ENCODE results near the gene BAIAP3.
A peak's percentile ranks its signal among the peaks of the same experiment; 100 is the strongest.

Gene BAIAP3

DNA sequence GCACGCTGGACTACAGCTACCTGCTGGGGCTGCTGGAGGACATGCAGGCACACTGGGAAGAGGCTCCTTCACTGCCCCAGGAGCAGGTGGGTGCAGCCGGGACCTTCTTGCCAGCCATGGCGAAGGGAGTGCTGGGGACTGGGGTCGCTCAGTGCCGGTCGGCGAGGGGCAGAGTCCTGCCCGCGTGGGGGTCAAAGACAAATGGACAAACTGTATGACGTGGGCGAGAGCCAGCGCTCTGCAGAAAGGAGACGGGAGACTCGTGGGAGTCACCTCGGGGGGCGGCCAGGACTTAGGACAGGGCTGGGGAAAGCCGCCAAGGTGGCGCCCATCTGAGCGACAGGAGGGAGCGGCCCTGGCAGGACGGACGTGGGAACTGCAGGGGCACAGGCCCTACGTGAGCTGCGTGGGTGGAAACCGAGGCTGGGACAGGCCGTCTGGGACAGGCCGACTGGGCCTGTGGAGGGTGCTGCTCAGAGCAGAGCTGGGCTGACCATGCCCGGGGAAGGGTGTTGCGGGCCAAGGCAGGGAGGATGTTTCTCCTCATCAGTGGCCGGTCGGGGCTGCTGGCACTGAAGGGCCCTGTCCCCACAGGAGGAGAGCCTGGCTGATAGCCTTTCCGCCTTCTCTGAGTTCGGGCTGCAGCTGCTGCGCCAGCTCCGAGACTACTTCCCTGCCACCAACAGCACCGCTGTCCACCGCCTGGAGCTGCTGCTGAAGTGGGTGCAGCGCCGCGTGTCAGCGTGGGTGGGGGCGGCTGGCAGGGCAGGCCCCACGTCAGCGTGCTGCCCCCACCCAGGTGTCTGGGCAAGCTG, 10.2 kb downstream of the BAIAP3 start:
- Histone ChIP-seq H2BK15ac (replicated peaks; ENCODE audit: low read depth) (no peak overlapping the region), H3K27me3 (ENCODE audit: insufficient read depth, low read length, poor library complexity) (no peaks in the 10 kb centered on the region), H3K23ac (ENCODE audit: low read length) (no peak overlapping the region), H3K18ac (ENCODE audit: low read length) (no peak overlapping the region), H3K56ac (ENCODE audit: low read length) (peak overlapping the region; percentile 17), H3K4ac (ENCODE audit: low read depth, low read length) (no peak overlapping the region), H3K27ac (ENCODE audit: low read depth, low read length) (no peak overlapping the region), H3K4me3 (ENCODE audit: low read length) (no peak overlapping the region), H4K5ac (ENCODE audit: low read length) (no peak overlapping the region), H3K4me2 (ENCODE audit: low read length) (peak overlapping the region; percentile 35), H2AK5ac (ENCODE audit: low read length) (no peak overlapping the region), H4K8ac (ENCODE audit: low read depth, low read length) (no peak overlapping the region), H2BK5ac (ENCODE audit: low read length) (no peak overlapping the region), H2BK120ac (ENCODE audit: low read depth, low read length) (no peak overlapping the region), H3K4me1 (ENCODE audit: control insufficient read depth, low read depth, low read length) (no peaks in the 10 kb centered on the region), H3K9ac (ENCODE audit: low read length) (peak overlapping the region; percentile 6), H3K79me2 (ENCODE audit: control insufficient read depth, insufficient read depth, low read length) (no peaks in the 10 kb centered on the region), H3K79me1 (ENCODE audit: low read length) (no peaks in the 10 kb centered on the region), H3K36me3 (ENCODE audit: control insufficient read depth, insufficient read depth, low read length) (no peaks in the 10 kb centered on the region)
- WGBS (ENCODE audit: extremely low coverage, insufficient coverage, low lambda C conversion rate) = no CpG with 5 or more reads among the region's 44 CpGs
- no peak for DNase-seq

DNA sequence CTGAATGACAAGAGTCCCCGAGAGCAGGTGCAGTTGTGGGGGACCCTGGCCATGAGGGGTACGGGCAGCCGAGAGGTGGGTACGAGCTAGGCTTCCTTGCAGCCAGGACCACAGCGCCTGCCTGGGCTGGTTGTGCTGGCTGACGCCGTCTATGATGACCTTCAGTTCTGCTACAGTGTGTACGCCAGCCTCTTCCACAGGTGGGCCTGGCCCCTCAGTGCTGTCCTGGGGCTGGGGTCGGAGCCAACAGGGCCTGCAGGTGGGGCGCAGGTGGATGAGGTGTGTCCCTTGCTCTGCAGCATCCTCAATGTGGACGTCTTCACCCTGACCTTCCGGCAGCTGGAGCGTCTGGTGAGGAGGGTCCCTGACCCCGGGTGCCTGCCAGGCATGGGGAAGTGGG, 11.1 kb downstream of the BAIAP3 start:
- Histone ChIP-seq H2BK120ac (ENCODE audit: low read depth, low read length) (no peak overlapping the region), H3K4me3 (ENCODE audit: low read length) (no peak overlapping the region), H3K23ac (ENCODE audit: low read length) (no peak overlapping the region), H3K4ac (ENCODE audit: low read depth, low read length) (no peak overlapping the region), H3K27ac (ENCODE audit: low read depth, low read length) (no peak overlapping the region), H3K4me2 (ENCODE audit: low read length) (no peak overlapping the region), H3K4me1 (ENCODE audit: control insufficient read depth, low read depth, low read length) (no peaks in the 10 kb centered on the region), H3K36me3 (ENCODE audit: control insufficient read depth, insufficient read depth, low read length) (no peaks in the 10 kb centered on the region), H4K8ac (ENCODE audit: low read depth, low read length) (no peak overlapping the region), H3K79me2 (ENCODE audit: control insufficient read depth, insufficient read depth, low read length) (no peaks in the 10 kb centered on the region), H3K27me3 (ENCODE audit: insufficient read depth, low read length, poor library complexity) (no peaks in the 10 kb centered on the region), H2AK5ac (ENCODE audit: low read length) (no peak overlapping the region), H3K79me1 (ENCODE audit: low read length) (no peaks in the 10 kb centered on the region), H3K9ac (ENCODE audit: low read length) (no peak overlapping the region), H2BK15ac (replicated peaks; ENCODE audit: low read depth) (no peak overlapping the region), H4K5ac (ENCODE audit: low read length) (no peak overlapping the region), H3K56ac (ENCODE audit: low read length) (no peak overlapping the region), H3K18ac (ENCODE audit: low read length) (no peak overlapping the region), H2BK5ac (ENCODE audit: low read length) (no peak overlapping the region)
- WGBS (ENCODE audit: extremely low coverage, insufficient coverage, low lambda C conversion rate) = no CpG with 5 or more reads among the region's 14 CpGs
- no peak for DNase-seq

DNA sequence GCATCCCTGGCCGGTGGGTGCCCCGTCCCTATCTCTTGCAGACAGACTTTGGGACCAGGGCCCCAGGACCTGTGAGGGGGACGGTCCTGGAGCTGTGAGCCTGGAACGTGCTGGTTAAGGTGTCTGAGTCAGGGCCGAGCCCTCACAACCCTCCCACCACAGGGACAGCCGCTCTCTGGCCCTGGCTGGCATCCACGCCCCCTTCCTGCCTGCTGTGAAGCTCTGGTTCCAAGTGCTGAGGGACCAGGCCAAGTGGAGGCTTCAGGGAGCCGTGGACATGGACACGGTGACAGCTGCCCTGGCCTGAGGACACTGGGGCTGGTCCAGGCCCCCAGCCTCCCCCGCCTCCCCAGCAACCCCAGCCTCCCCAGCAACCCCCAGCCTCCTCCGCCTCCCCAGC, 11.6 kb downstream of the BAIAP3 start:
- no peak for DNase-seq
- H4K5ac ChIP-seq (ENCODE audit: low read length) = no peak overlapping the region
- WGBS (ENCODE audit: extremely low coverage, insufficient coverage, low lambda C conversion rate) = no CpG with 5 or more reads among the region's 11 CpGs

DNA sequence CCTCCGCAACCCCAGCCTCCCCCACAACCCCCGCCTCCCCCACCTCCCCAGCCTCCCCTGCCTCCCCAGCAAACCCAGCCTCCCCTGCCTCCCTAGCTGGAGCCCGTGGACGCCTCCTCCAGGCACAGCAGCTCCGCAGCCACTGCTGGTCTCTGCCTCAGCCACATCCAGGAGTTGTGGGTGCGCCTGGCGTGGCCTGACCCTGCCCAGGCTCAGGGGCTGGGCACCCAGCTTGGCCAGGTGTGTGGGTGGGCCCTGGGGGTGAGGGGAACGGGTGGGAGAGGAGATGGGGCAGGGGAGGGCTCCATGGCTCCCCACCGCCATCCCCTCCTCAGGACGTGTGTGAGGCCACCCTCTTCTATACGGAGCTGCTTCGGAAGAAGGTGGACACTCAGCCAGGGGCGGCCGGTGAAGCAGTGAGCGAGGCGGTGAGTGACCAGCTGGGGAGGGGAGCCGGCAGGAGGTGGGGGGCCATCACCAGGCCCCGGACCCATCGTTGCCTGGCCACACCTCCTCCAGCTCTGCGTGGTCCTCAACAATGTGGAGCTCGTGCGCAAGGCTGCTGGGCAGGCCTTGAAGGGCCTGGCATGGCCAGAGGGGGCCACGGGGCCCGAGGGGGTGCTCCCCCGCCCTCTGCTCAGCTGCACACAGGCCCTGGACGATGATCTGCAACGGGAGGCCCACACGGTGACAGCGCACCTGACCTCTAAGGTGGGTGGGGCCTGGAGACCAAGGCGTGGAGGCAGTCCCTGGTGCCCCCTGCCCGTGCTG, 12.4 kb downstream of the BAIAP3 start:
- Histone ChIP-seq H3K23ac (ENCODE audit: low read length) (no peak overlapping the region), H3K4me3 (ENCODE audit: low read length) (no peak overlapping the region), H3K4me1 (ENCODE audit: control insufficient read depth, low read depth, low read length) (no peaks in the 10 kb centered on the region), H3K4me2 (ENCODE audit: low read length) (no peak overlapping the region), H3K79me2 (ENCODE audit: control insufficient read depth, insufficient read depth, low read length) (peaks cover 1% of the 10 kb centered on the region), H2BK5ac (ENCODE audit: low read length) (no peak overlapping the region), H3K9ac (ENCODE audit: low read length) (no peak overlapping the region), H2AK5ac (ENCODE audit: low read length) (no peak overlapping the region), H2BK120ac (ENCODE audit: low read depth, low read length) (no peak overlapping the region), H4K5ac (ENCODE audit: low read length) (no peak overlapping the region), H3K18ac (ENCODE audit: low read length) (no peak overlapping the region), H3K4ac (ENCODE audit: low read depth, low read length) (no peak overlapping the region), H4K8ac (ENCODE audit: low read depth, low read length) (no peak overlapping the region), H3K56ac (ENCODE audit: low read length) (no peak overlapping the region), H3K79me1 (ENCODE audit: low read length) (peaks cover 7% of the 10 kb centered on the region), H3K36me3 (ENCODE audit: control insufficient read depth, insufficient read depth, low read length) (no peaks in the 10 kb centered on the region), H2BK15ac (replicated peaks; ENCODE audit: low read depth) (no peak overlapping the region), H3K27me3 (ENCODE audit: insufficient read depth, low read length, poor library complexity) (no peaks in the 10 kb centered on the region), H3K27ac (ENCODE audit: low read depth, low read length) (no peak overlapping the region)
- DNase-seq = no peak
- no CpG with 5 or more reads among the region's 31 CpGs for WGBS (ENCODE audit: extremely low coverage, insufficient coverage, low lambda C conversion rate)

More for the DNA sequence above, 11.6 kb downstream of the BAIAP3 start:
- no peak overlapping the region for H2BK5ac ChIP-seq (ENCODE audit: low read length)
- no peak overlapping the region for H3K4me3 ChIP-seq (ENCODE audit: low read length)
- H3K27me3 ChIP-seq (ENCODE audit: insufficient read depth, low read length, poor library complexity) = no peaks in the 10 kb centered on the region
- no peak overlapping the region for H3K4me2 ChIP-seq (ENCODE audit: low read length)
- no peaks in the 10 kb centered on the region for H3K79me1 ChIP-seq (ENCODE audit: low read length)
- H2BK120ac ChIP-seq (ENCODE audit: low read depth, low read length) = no peak overlapping the region
- no peaks in the 10 kb centered on the region for H3K79me2 ChIP-seq (ENCODE audit: control insufficient read depth, insufficient read depth, low read length)
- H3K18ac ChIP-seq (ENCODE audit: low read length) = no peak overlapping the region
- no peak overlapping the region for H2BK15ac ChIP-seq (replicated peaks; ENCODE audit: low read depth)
- H3K36me3 ChIP-seq (ENCODE audit: control insufficient read depth, insufficient read depth, low read length) = no peaks in the 10 kb centered on the region
- H3K4me1 ChIP-seq (ENCODE audit: control insufficient read depth, low read depth, low read length) = no peaks in the 10 kb centered on the region
- H3K27ac ChIP-seq (ENCODE audit: low read depth, low read length) = no peak overlapping the region
- no peak overlapping the region for H2AK5ac ChIP-seq (ENCODE audit: low read length)
- H3K23ac ChIP-seq (ENCODE audit: low read length) = no peak overlapping the region
- H4K8ac ChIP-seq (ENCODE audit: low read depth, low read length) = no peak overlapping the region
- no peak overlapping the region for H3K56ac ChIP-seq (ENCODE audit: low read length)
- H3K4ac ChIP-seq (ENCODE audit: low read depth, low read length) = no peak overlapping the region
- no peak overlapping the region for H3K9ac ChIP-seq (ENCODE audit: low read length)

DNA sequence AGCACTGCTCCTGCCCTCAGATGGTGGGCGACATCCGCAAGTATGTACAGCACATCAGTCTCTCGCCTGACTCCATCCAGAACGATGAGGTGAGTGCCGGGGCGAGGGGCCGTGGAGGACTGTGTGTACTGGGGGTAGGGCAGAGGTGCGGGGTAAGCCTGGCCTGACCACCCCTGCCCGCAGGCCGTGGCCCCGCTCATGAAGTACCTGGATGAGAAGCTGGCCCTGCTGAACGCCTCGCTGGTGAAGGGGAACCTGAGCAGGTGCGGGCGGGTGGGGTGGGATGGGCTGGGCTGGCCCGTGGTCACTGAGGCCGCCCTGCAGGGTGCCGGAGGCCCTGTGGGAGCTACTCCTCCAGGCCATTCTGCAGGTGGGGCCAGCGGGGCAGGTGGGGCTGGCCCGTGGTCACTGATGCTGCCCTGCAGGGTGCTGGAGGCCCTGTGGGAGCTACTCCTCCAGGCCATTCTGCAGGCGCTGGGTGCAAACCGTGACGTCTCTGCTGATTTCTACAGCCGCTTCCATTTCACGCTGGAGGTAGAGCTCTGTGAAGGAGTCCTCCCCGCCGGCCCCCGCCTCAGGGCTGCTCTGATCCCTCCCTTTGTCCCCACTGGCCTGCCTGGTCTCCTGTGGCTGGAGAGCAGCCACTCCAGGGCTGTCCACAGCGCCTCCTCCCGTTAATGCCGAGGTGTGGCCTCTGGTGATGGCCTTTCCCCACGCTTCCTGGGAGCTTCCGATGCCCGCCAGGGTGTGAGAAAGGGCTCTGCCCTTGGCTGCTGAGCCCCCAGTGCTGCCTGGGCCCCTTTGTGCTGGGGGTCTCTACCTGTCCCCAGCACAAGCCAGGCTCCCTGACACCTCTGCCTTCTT, 13.2 kb downstream of the BAIAP3 start:
- Histone ChIP-seq H3K56ac (ENCODE audit: low read length) (no peak overlapping the region), H3K4me1 (ENCODE audit: control insufficient read depth, low read depth, low read length) (no peaks in the 10 kb centered on the region), H3K4me2 (ENCODE audit: low read length) (no peak overlapping the region), H2BK5ac (ENCODE audit: low read length) (no peak overlapping the region), H4K5ac (ENCODE audit: low read length) (no peak overlapping the region), H3K9ac (ENCODE audit: low read length) (no peak overlapping the region), H2AK5ac (ENCODE audit: low read length) (no peak overlapping the region), H3K27ac (ENCODE audit: low read depth, low read length) (no peak overlapping the region), H3K4ac (ENCODE audit: low read depth, low read length) (no peak overlapping the region), H3K27me3 (ENCODE audit: insufficient read depth, low read length, poor library complexity) (no peaks in the 10 kb centered on the region), H4K8ac (ENCODE audit: low read depth, low read length) (no peak overlapping the region), H3K4me3 (ENCODE audit: low read length) (no peak overlapping the region), H2BK120ac (ENCODE audit: low read depth, low read length) (no peak overlapping the region), H3K79me1 (ENCODE audit: low read length) (peaks cover 11% of the 10 kb centered on the region), H2BK15ac (replicated peaks; ENCODE audit: low read depth) (no peak overlapping the region), H3K18ac (ENCODE audit: low read length) (no peak overlapping the region), H3K79me2 (ENCODE audit: control insufficient read depth, insufficient read depth, low read length) (peaks cover 6% of the 10 kb centered on the region), H3K23ac (ENCODE audit: low read length) (no peak overlapping the region), H3K36me3 (ENCODE audit: control insufficient read depth, insufficient read depth, low read length) (no peaks in the 10 kb centered on the region)
- DNase-seq = no peak
- no CpG with 5 or more reads among the region's 34 CpGs for WGBS (ENCODE audit: extremely low coverage, insufficient coverage, low lambda C conversion rate)

Measured in mesendoderm (in vitro differentiated cells).